Mesenchymal stem cell (in vitro differentiated cells and primary cell): ENCODE measurements around the gene PLCB3.
A peak's percentile ranks its signal among the peaks of the same experiment; 100 is the strongest.

Source experiments
- DNase-seq: peaks from one replicate; pipeline ENCODE4 v3.0.0-alpha.2; 2013
- H2AFZ ChIP-seq: one replicate; pipeline ENCODE4 v1.6.1; 2013; ENCODE audit warnings: low read depth, mild to moderate bottlenecking, control low read depth, inconsistent platforms, low read length, moderate library complexity
- H2AK5ac ChIP-seq: 2 replicates; pipeline ENCODE4 v1.6.1; 2013; ENCODE audit warnings: low read length, moderate library complexity, mild to moderate bottlenecking, inconsistent platforms; ENCODE audit not compliant: severe bottlenecking
- H2BK120ac ChIP-seq: one replicate; pipeline ENCODE4 v1.6.1; 2013; ENCODE audit warnings: low read depth, mild to moderate bottlenecking, inconsistent platforms, low read length, moderate library complexity
- H2BK12ac ChIP-seq, 2 experiments: one replicate each; pipeline ENCODE4 v1.6.1; 2013; ENCODE audit warnings: inconsistent platforms in 2 of 2, low read length in 2 of 2, mild to moderate bottlenecking in 2 of 2, moderate library complexity in 2 of 2, control low read depth in 1 of 2
- H2BK15ac ChIP-seq: one replicate; pipeline ENCODE4 v1.6.1; 2013; ENCODE audit warnings: mild to moderate bottlenecking, low read depth, inconsistent platforms; ENCODE audit not compliant: poor library complexity, severe bottlenecking
- H2BK5ac ChIP-seq: 2 replicates; pipeline ENCODE4 v1.6.1; 2013; ENCODE audit warnings: low read depth, mild to moderate bottlenecking, low read length, control low read depth, inconsistent platforms; ENCODE audit not compliant: poor library complexity, severe bottlenecking
- H3K14ac ChIP-seq, 2 experiments: one replicate each; pipeline ENCODE4 v1.6.1; 2013; ENCODE audit warnings: inconsistent platforms in 2 of 2, low read length in 2 of 2, control low read depth in 1 of 2, mild to moderate bottlenecking in 1 of 2, moderate library complexity in 1 of 2
- H3K18ac ChIP-seq, 2 experiments: one replicate each; pipeline ENCODE4 v1.6.1; 2013; ENCODE audit warnings: inconsistent platforms in 2 of 2, low read length in 2 of 2, control low read depth in 1 of 2, low read depth in 1 of 2, mild to moderate bottlenecking in 1 of 2
- H3K23ac ChIP-seq, 2 experiments: one replicate each; pipeline ENCODE4 v1.6.1; 2013; ENCODE audit warnings: inconsistent platforms in 2 of 2, low read length in 2 of 2, mild to moderate bottlenecking in 2 of 2, moderate library complexity in 2 of 2, control low read depth in 1 of 2
- H3K27ac ChIP-seq: 2 replicates; pipeline ENCODE4 v1.5.1; 2013; ENCODE audit warnings: mild to moderate bottlenecking, moderate library complexity, low read length, control low read depth, inconsistent platforms; ENCODE audit not compliant: poor library complexity, severe bottlenecking
- H3K27me3 ChIP-seq, 2 experiments: 2 replicates each; pipeline versions ENCODE4 v1.6.1 to v1.7.0; 2013; ENCODE audit warnings: low read length in 2 of 2, mild to moderate bottlenecking in 2 of 2, moderate library complexity in 2 of 2, control low read depth in 1 of 2, inconsistent platforms in 1 of 2; ENCODE audit not compliant: control insufficient read depth in 1 of 2, insufficient read depth in 1 of 2
- H3K36me3 ChIP-seq, 2 experiments: 2 replicates each; pipeline versions ENCODE4 v1.6.1 to v1.7.0; 2013; ENCODE audit warnings: low read length in 2 of 2, control low read depth in 1 of 2, inconsistent platforms in 1 of 2, low read depth in 1 of 2, mild to moderate bottlenecking in 1 of 2; ENCODE audit not compliant: insufficient read depth in 2 of 2, control insufficient read depth in 1 of 2
- H3K4ac ChIP-seq, 2 experiments: one replicate each; pipeline ENCODE4 v1.6.1; 2013; ENCODE audit warnings: inconsistent platforms in 2 of 2, low read length in 2 of 2, mild to moderate bottlenecking in 2 of 2, moderate library complexity in 2 of 2, control low read depth in 1 of 2, low read depth in 1 of 2
- H3K4me1 ChIP-seq: 2 replicates; pipeline ENCODE4 v1.6.1; 2013; ENCODE audit warnings: low read depth, low read length, control low read depth; ENCODE audit not compliant: control insufficient read depth, insufficient read depth
- H3K4me2 ChIP-seq: 2 replicates; pipeline ENCODE4 v1.6.1; 2013; ENCODE audit warnings: low read length, mild to moderate bottlenecking, inconsistent platforms; ENCODE audit not compliant: poor library complexity, severe bottlenecking
- H3K4me3 ChIP-seq, 2 experiments: 2 replicates each; pipeline versions ENCODE4 v1.5.1 to v1.7.0; 2013; ENCODE audit warnings: low read length in 2 of 2, mild to moderate bottlenecking in 2 of 2, control low read depth in 1 of 2, low read depth in 1 of 2; ENCODE audit not compliant: insufficient read depth in 1 of 2
- H3K79me1 ChIP-seq: replicated peaks from 2 replicates; pipeline ENCODE4 v1.6.1; 2013; ENCODE audit warnings: mild to moderate bottlenecking, control low read depth, low read length, inconsistent platforms; ENCODE audit not compliant: poor library complexity, severe bottlenecking
- H3K9ac ChIP-seq: 2 replicates; pipeline ENCODE4 v1.7.0; 2013; ENCODE audit warnings: mild to moderate bottlenecking, low read length, moderate library complexity
- H3K9me3 ChIP-seq: 2 replicates; pipeline ENCODE4 v1.7.0; 2013; ENCODE audit warnings: mild to moderate bottlenecking, low read length; ENCODE audit not compliant: control insufficient read depth
- H4K8ac ChIP-seq: one replicate; pipeline ENCODE4 v1.6.1; 2013; ENCODE audit warnings: inconsistent platforms, mild to moderate bottlenecking, low read length, moderate library complexity
- H4K91ac ChIP-seq: one replicate; pipeline ENCODE4 v1.6.1; 2013; ENCODE audit warnings: mild to moderate bottlenecking, low read length, inconsistent platforms
- WGBS: methylation state at CpG from one replicate; pipeline ENCODE4 v1.1.7; 2013; ENCODE audit warnings: mixed read lengths; 5-methylcytosine and 5-hydroxymethylcytosine counted together

PLCB3 gene

DNA sequence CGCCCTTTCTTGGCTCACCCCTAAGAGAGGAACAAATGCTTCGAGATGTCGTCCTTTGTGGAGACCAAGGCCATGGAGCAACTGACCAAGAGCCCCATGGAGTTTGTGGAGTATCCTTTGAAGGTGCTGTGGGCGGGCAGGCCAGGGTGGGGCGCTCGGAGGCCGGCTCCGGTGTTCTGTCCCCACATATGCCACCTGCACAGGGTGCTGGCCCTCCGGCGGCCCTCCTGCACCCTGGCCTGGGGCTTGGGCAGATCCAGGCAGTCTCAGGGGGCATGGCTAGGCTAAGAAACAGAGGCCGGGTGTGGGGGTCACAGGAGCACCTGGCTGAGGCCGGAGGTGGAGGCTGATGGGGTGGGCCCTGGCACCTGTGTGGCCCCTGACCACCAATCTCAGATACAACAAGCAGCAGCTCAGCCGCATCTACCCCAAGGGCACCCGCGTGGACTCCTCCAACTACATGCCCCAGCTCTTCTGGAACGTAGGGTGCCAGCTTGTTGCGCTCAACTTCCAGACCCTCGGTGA is 10.3 kb downstream of the PLCB3 start:
- Histone ChIP-seq H3K27me3 (no peaks in the 10 kb centered on the region), H3K79me1 (peaks cover 19% of the 10 kb centered on the region), H3K4ac (no peak overlapping the region), H2AFZ (no peak overlapping the region), H3K14ac (no peak overlapping the region), H3K27ac (no peak overlapping the region), H2BK15ac (no peak overlapping the region), H3K36me3 (peaks cover 84 to 92% of the 10 kb centered on the region in 2 experiments), H3K18ac (no peak overlapping the region), H3K4me1 (peaks cover 30% of the 10 kb centered on the region), H4K8ac (no peak overlapping the region), H2BK120ac (no peak overlapping the region), H3K4me2 (no peak overlapping the region), H3K4me3 (no peak overlapping the region), H2AK5ac (no peak overlapping the region), H4K91ac (no peak overlapping the region), H3K9ac (no peak overlapping the region), H2BK12ac (no peak overlapping the region), H2BK5ac (no peak overlapping the region), H3K23ac (no peak overlapping the region), H3K9me3 (no peaks in the 10 kb centered on the region)
- WGBS = 96% methylated on average over 18 of the region's 18 CpGs
- DNase-seq = no peak

DNA sequence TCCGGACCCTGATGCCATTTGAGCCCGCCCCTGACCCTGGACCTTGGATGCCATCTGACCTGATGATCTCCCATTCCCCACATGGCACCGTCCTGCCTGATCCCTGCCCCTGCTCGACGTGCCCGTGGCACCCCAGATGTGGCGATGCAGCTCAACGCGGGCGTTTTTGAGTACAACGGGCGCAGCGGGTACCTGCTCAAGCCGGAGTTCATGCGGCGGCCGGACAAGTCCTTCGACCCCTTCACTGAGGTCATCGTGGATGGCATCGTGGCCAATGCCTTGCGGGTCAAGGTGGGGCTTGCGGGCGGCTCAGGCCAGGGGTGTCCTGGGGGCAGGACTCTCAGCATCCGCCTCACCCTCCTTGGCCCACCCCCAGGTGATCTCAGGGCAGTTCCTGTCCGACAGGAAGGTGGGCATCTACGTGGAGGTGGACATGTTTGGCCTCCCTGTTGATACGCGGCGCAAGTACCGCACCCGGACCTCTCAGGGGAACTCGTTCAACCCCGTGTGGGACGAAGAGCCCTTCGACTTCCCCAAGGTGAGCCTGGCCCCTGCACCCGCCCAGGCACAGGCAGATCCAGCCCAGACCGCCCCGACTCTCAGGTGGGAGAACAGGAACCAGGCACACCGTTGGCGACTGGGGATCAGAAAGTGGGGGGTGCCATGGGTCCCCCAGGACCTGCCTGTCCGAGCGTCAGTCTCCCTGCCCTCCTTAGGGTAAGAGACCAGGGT is 11.1 kb downstream of the PLCB3 start:
- Histone ChIP-seq H3K9me3 (no peaks in the 10 kb centered on the region), H3K4me1 (peaks cover 29% of the 10 kb centered on the region), H2BK15ac (no peak overlapping the region), H2AFZ (no peak overlapping the region), H3K27me3 (no peaks in the 10 kb centered on the region), H4K8ac (no peak overlapping the region), H3K4ac (peak overlapping the region in 1 of 2 experiments; percentile 77), H3K79me1 (peaks cover 18% of the 10 kb centered on the region), H3K18ac (peak overlapping the region in 1 of 2 experiments; percentile 16), H3K4me3 (no peak overlapping the region), H3K4me2 (no peak overlapping the region), H2BK12ac (peak overlapping the region; percentile 29 to 61), H3K27ac (peak overlapping the region; percentile 66), H2BK120ac (no peak overlapping the region), H3K23ac (no peak overlapping the region), H3K36me3 (peaks cover 81 to 95% of the 10 kb centered on the region in 2 experiments), H2AK5ac (peak overlapping the region; percentile 27), H3K14ac (peak overlapping the region in 1 of 2 experiments; percentile 55), H2BK5ac (no peak overlapping the region), H4K91ac (peak overlapping the region; percentile 47), H3K9ac (no peak overlapping the region)
- WGBS = 96% methylated on average over 40 of the region's 42 CpGs
- DNase-seq = no peak

DNA sequence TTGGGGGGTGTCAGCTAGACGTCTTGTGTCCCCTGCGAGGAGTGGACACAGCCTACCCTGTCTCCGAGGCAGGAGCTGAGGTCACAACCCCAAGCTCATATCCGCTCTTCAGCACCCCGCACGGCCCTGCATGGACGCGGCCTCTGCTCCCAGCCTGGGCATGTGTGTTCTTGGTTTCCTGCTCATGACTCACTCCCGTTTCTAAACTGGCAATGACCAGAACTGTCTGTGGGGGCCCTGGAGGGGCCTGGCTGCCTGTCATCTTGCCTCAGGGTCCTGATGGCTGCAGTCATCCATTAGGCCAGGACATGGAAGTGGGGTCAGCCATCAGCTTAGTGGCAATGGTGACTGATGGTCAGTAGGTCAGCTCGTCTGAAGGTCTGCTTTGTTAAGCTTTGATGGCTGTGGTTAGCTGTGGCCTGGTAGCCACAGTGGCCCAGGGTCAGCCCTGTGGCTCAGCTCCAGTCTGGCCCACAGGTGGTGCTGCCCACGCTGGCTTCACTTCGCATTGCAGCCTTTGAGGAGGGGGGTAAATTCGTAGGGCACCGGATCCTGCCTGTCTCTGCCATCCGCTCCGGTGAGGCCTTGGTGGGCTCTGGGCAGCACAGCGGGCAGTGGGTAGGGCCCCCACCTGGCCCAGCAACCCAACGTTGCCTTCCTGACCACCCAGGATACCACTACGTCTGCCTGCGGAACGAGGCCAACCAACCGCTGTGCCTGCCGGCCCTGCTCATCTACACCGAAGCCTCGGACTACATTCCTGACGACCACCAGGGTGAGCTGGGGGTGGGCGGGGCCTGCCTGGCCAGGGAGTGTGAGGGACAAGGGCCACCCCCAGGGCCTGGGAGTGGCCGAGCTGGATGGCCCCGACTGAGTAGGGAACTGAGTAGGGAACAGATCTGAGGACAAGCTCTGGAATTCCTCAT is 12.0 kb downstream of the PLCB3 start:
- Histone ChIP-seq H4K91ac (peak overlapping the region; percentile 85), H3K4me1 (peaks cover 30% of the 10 kb centered on the region), H2BK12ac (peak overlapping the region; percentile 75), H3K79me1 (peaks cover 19% of the 10 kb centered on the region), H3K14ac (peak overlapping the region in 1 of 2 experiments; percentile 88), H3K23ac (peak overlapping the region in 1 of 2 experiments; percentile 60), H2AFZ (no peak overlapping the region), H3K4ac (peak overlapping the region; percentile 70 to 71), H3K27me3 (no peaks in the 10 kb centered on the region), H3K4me2 (no peak overlapping the region), H3K27ac (peak overlapping the region; percentile 66), H2AK5ac (peak overlapping the region; percentile 68), H2BK5ac (no peak overlapping the region), H3K9me3 (no peaks in the 10 kb centered on the region), H2BK15ac (peak overlapping the region; percentile 34), H3K36me3 (peaks cover 75 to 96% of the 10 kb centered on the region in 2 experiments), H2BK120ac (peak overlapping the region; percentile 37), H3K18ac (peak overlapping the region; percentile 67 to 87), H3K9ac (peak overlapping the region; percentile 1), H4K8ac (peak overlapping the region; percentile 80), H3K4me3 (no peak overlapping the region)
- 58% methylated on average over 28 of the region's 29 CpGs for WGBS
- DNase-seq = peak; percentile 84

DNA sequence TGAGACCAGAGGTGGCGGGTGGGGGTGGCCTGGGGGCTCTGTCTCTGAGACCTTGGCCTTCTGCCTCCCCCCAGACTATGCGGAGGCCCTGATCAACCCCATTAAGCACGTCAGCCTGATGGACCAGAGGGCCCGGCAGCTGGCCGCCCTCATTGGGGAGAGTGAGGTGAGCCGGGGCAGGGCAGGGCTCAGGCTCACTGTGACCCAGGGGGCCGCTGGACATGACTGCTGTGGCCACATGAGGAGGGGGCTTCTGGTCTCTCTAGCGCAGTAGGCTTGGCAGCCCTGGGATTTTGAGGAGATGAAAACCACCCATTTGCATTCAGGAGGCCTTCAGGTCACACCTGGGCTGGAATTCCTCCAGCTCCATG is 12.6 kb downstream of the PLCB3 start:
- Histone ChIP-seq H3K36me3 (peaks cover 69 to 93% of the 10 kb centered on the region in 2 experiments), H3K27me3 (no peaks in the 10 kb centered on the region), H3K4me1 (peaks cover 36% of the 10 kb centered on the region), H2BK15ac (peak overlapping the region; percentile 12), H3K4me3 (no peak overlapping the region), H2BK5ac (no peak overlapping the region), H2AK5ac (no peak overlapping the region), H4K91ac (peak overlapping the region; percentile 28), H3K79me1 (peaks cover 16% of the 10 kb centered on the region), H2BK12ac (peak overlapping the region in 1 of 2 experiments; percentile 32), H2AFZ (no peak overlapping the region), H3K14ac (no peak overlapping the region), H3K9me3 (no peaks in the 10 kb centered on the region), H3K23ac (no peak overlapping the region), H4K8ac (no peak overlapping the region), H3K4ac (no peak overlapping the region), H2BK120ac (no peak overlapping the region), H3K4me2 (no peak overlapping the region), H3K18ac (no peak overlapping the region), H3K9ac (no peak overlapping the region), H3K27ac (no peak overlapping the region)
- WGBS = 96% methylated on average over 8 of the region's 8 CpGs
- DNase-seq = no peak
